C4-2B (cell line): ENCODE measurements around the gene GOLT1A.

ENCODE experiments used
- H3K27ac ChIP-seq: fragments of 450-650 bp; 2 replicates; pipeline ENCODE4 v1.5.1; 2017
- ZFX ChIP-seq: fragments of 450-650 bp; IDR thresholded peaks from 2 replicates; pipeline ENCODE4 v1.6.1; 2017
- TF ChIP-seq, protein P1 (sequence below): fragments of 450-650 bp; conservative IDR thresholded peaks from 2 replicates; pipeline ENCODE4 v1.5.1; 2017; ENCODE audit warnings: mild to moderate bottlenecking

GOLT1A gene

DNA sequence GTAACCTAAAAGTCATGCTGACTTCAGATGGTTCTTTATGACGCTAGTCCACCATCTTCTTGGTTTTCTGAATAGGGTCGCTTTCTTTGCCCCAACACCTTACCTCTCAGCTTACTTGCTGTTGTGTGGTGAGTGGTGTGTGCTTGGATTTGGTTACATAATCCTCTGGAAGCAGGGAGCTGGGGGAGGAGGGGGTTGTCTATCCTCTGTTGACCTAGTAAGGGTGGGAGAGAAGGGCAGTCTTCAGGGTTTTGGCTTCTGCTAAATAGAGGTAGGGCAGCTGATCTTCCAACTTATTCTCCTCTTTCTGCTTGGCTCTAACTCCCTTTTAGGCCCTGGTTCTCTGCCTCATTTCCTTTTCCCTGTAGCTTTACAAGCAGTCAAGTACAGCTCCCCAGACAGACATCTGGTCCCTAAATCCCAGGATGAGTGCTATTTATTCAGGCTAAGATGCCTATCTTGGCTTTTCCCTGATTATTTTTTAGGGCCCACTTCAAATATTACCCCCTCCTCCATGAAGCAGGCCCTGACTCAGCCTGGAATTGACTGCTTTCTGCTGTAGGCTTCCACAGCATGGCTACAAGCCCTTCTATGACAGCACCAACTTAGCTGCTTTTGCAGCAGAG, 41.3 kb downstream of the GOLT1A start:
- no peak for TF ChIP-seq ZFX
- TF ChIP-seq, protein P1, sequence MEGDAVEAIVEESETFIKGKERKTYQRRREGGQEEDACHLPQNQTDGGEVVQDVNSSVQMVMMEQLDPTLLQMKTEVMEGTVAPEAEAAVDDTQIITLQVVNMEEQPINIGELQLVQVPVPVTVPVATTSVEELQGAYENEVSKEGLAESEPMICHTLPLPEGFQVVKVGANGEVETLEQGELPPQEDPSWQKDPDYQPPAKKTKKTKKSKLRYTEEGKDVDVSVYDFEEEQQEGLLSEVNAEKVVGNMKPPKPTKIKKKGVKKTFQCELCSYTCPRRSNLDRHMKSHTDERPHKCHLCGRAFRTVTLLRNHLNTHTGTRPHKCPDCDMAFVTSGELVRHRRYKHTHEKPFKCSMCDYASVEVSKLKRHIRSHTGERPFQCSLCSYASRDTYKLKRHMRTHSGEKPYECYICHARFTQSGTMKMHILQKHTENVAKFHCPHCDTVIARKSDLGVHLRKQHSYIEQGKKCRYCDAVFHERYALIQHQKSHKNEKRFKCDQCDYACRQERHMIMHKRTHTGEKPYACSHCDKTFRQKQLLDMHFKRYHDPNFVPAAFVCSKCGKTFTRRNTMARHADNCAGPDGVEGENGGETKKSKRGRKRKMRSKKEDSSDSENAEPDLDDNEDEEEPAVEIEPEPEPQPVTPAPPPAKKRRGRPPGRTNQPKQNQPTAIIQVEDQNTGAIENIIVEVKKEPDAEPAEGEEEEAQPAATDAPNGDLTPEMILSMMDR, result no peak
- no peak overlapping the region for H3K27ac ChIP-seq

DNA sequence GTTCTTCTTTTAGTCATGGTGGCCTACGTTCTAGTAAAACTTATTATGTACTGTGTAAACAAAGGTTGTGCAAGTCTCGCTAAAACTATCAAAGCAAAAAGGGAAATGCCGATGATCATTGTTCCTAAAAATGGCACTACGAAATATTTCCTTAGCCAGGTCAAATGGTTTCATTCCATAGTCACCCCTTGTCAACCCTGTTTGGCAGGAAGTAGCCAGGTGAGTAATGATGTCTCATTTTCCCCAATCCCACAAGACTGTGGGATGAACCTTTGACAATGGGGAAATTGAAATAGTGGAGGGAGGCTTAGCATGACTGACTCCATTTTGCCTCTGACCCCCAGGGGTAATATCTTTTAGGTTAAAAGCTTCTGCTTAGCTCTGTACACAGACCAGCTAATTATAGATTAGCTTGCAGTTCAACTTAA, 42.0 kb downstream of the GOLT1A start:
- H3K27ac ChIP-seq, result no peak overlapping the region
- TF ChIP-seq, protein P1, result no peak
- TF ChIP-seq ZFX, result no peak

DNA sequence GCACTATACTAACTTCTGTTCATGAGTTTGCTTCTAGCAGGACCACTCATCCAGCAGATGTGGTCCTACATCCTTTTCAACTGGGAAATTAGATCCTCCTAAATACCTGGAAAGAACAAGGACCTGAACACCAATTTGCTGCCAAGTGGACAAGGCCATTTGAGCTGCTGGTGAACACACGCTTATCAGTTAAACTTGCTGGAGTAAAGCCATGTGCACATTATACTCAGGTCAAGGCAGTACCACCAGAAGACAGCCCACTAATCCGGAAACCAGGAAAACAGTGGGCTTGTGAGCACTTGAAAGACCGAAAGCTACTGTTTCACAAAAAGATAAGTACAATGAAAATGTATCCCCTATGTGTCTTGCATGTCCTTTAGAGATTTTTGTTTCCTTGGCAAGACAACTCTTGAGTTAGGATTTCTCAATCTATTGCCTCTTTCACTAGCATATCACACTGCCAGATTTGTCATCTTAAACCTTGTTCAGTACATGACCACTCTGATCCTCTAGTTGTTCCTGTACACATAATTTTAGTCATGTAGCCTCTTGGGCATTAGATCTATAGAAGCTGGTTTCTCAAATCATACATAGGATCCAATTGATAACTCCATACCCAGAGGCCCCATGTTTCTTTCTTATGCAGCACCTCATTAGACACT, 43.2 kb downstream of the GOLT1A start:
- H3K27ac ChIP-seq, result no peak overlapping the region
- TF ChIP-seq, protein P1, result no peak
- no peak for TF ChIP-seq ZFX

DNA sequence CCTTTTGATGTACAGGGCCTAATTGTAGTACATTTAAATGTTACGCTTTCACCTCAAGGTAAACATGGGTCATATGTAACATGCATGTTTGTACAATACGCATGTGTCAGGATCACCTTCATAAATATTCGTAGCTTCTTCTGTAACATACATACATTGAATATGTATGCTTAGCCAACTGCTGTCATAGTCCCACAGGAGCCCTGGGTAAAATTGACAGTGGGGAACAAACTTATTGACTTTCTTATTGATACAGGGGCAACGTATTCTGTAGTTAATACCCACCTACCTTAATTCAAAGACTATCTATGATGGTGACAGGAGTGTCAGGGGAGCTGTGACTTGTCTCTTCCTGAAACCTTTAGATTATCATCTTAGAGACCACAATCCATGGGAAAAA, 43.9 kb downstream of the GOLT1A start:
- TF ChIP-seq, protein P1, result no peak
- TF ChIP-seq ZFX, result no peak
- H3K27ac ChIP-seq, result no peak overlapping the region

DNA sequence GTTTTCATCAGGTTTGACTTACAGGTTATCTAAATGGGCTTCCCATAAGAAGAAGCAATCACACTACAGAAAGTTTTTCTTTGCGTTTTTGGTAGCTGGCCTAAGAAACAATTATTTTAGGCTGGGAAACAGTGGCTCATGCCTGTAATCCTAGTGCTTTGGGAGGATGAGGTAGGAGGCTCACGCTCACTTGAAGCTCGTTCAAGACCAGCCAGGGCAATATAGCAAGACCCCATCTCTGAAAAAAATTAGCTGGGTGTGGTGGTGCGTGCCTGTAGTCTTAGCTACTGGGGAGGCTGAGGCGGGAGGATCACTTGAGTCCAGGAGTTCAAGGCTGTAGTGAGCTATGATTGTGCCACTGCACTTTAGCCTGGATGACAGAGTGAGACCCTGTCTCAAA, 46.1 kb downstream of the GOLT1A start:
- TF ChIP-seq, protein P1, result no peak
- no peak for TF ChIP-seq ZFX
- H3K27ac ChIP-seq, result no peak overlapping the region

DNA sequence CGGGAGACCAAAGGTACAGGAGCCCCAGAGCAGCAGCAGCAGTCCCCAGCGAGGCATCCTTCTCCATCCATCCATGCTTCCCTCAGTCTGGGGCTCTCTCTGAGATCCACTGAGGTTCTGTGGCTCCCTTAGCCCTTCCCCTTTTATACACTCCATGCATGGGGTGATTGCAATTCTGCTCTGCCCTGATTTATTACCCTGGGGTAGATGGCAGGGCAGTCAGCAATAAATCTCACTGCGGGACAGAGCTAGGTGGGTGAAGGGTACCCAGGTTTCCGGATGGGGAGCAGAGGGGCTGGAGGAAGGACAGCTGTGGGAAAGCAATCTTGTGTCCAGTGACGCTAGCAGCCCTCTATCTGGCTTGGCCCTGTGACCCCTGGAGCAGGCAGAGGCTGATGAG, 47.6 kb downstream of the GOLT1A start, which contains the start of gene REN:
TSS of gene REN (minus strand) at position 119 of the 400 bp plus-strand sequence. CDS start at position 75, 44 bp downstream.
- TF ChIP-seq ZFX, result no peak
- TF ChIP-seq, protein P1, result no peak
- H3K27ac ChIP-seq, result no peak within 1 kb of the TSS

DNA sequence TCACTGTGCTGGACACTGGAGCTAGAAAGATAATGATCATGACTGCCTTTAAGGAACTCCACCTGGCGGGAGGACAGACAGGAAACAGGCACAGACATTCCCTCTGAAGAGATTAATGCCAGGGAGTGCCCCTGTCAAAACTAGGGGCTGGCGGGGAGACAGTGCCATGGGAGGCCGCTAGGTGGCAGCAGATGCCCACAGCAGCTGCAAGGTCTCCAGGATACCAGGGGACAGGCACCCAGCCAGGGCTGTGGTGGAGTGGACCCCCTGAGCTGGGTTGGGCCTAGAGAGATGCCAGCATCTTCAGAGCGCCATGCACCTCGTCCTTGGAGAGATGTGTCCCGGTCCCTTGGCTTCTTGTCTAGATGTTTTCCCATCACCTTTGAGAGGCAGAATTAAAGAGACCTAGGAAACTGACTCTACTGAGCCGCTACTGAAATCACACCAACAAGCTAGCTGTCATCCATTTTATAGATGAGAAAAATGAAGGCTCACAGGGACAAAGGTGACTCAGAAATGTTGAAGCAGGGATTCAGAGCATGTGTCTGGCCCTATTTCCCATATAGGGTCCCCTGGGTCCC, 51.2 kb downstream of the GOLT1A start:
- H3K27ac ChIP-seq, result no peak overlapping the region

More for the DNA sequence above, 51.2 kb downstream of the GOLT1A start:
- TF ChIP-seq, protein P1, result peak; percentile 100
- TF ChIP-seq ZFX, result no peak
